NCI-H2107 treated with DMSO at 0.1 percent for 48 hours (cell line): ENCODE results near the gene MAPK8IP3.

Experiments
- DNase-seq: peaks from one replicate; lab custom pipeline; 2025; ENCODE audit not compliant: unreplicated experiment; lab: John Stamatoyannopoulos, UW

The MAPK8IP3 gene

GRCh38 chr16:1800701-1801100, 94.7 kb downstream of the MAPK8IP3 start:
- DNase-seq: no peak

GRCh38 chr16:1807626-1808025, 101.6 kb downstream of the MAPK8IP3 start:
- DNase-seq: no peak

- DNase-seq: no peak
These were observed 102.7 kb downstream of the MAPK8IP3 start for GRCh38 chr16:1808691-1809090.

- DNase-seq: no peak
These were observed 103.3 kb downstream of the MAPK8IP3 start for GRCh38 chr16:1809281-1809801.

- DNase-seq: no peak
These were observed 104.1 kb downstream of the MAPK8IP3 start for GRCh38 chr16:1810106-1810505.

- DNase-seq: no peak
These were observed 104.5 kb downstream of the MAPK8IP3 start for GRCh38 chr16:1810536-1810935.

- peak; percentile 43 for DNase-seq
These were observed 106.8 kb downstream of the MAPK8IP3 start for GRCh38 chr16:1812732-1813163.

GRCh38 chr16:1815461-1815860, 109.5 kb downstream of the MAPK8IP3 start:
- DNase-seq: no peak

GRCh38 chr16:1816396-1817275, 110.6 kb downstream of the MAPK8IP3 start:
- DNase-seq: no peak

GRCh38 chr16:1817276-1817589, 111.2 kb downstream of the MAPK8IP3 start:
- DNase-seq: no peak

- no peak for DNase-seq
These were observed 111.7 kb downstream of the MAPK8IP3 start for GRCh38 chr16:1817716-1818115.

- no peak for DNase-seq
These were observed 112.3 kb downstream of the MAPK8IP3 start for GRCh38 chr16:1818204-1818872.

- no peak for DNase-seq
These were observed 113.0 kb downstream of the MAPK8IP3 start for GRCh38 chr16:1818873-1819525.

- DNase-seq: no peak
These were observed 113.6 kb downstream of the MAPK8IP3 start for GRCh38 chr16:1819611-1820010.
